ENCODE measurements around the gene ATG9B. TPM values are rescaled to one million over a fixed set of nuclear protein-coding genes. Genes with fewer than 3 reads are reported as not detected.

The ATG9B gene
- total RNA-seq, 2 donors from 2014 or later = 0.18 to 7.1 TPM

GRCh38 chr7:150968734-150969372 lies 55.4 kb downstream of the ATG9B start:
- Histone ChIP-seq H3K27me3 (replicated peaks; ENCODE audit: insufficient read depth) (no peaks in the 10 kb centered on the region), H3K4me3 (no peak overlapping the region), H3K4me1 (replicated peaks) (no peaks in the 10 kb centered on the region), H3K27ac (no peak overlapping the region), H3K36me3 (no peaks in the 10 kb centered on the region), H3K9me3 (no peaks in the 10 kb centered on the region)
- TF ChIP-seq CTCF (IDR thresholded peaks at IDR 0.05) (no peak), POLR2A (IDR thresholded peaks at IDR 0.05) (no peak), POLR2AphosphoS5 (IDR thresholded peaks at IDR 0.05) (no peak)
- intact Hi-C loops (cut with DNase I) = loop anchor here (10.0 kb wide), 1 partner anchor 116 kb away; the partner anchor contains the start of genes AGAP3, FASTK and TMUB1
- DNase-seq (ENCODE audit: low spot score) = no peak
- WGBS = 18% methylated on average over 16 of the region's 16 CpGs

- Histone ChIP-seq H3K36me3 (no peaks in the 10 kb centered on the region), H3K27ac (no peak overlapping the region), H3K27me3 (replicated peaks; ENCODE audit: insufficient read depth) (no peaks in the 10 kb centered on the region), H3K4me1 (replicated peaks) (no peaks in the 10 kb centered on the region), H3K9me3 (no peaks in the 10 kb centered on the region), H3K4me3 (no peak overlapping the region)
- no peak for TF ChIP-seq CTCF (IDR thresholded peaks at IDR 0.05)
- no peak for TF ChIP-seq POLR2AphosphoS5 (IDR thresholded peaks at IDR 0.05)
- TF ChIP-seq POLR2A (IDR thresholded peaks at IDR 0.05) = no peak
- intact Hi-C loops (cut with DNase I) = loop anchor here (10.0 kb wide), 1 partner anchor 117 kb away; the partner anchor contains the start of genes AGAP3, FASTK and TMUB1
- no peak for DNase-seq (ENCODE audit: low spot score)
- WGBS = 83% methylated on average over 15 of the region's 15 CpGs
These were observed 56.1 kb downstream of the ATG9B start for GRCh38 chr7:150968056-150968733.

GRCh38 chr7:150967349-150967748 lies 56.9 kb downstream of the ATG9B start:
- H3K27me3 ChIP-seq (replicated peaks; ENCODE audit: insufficient read depth) = no peaks in the 10 kb centered on the region
- no peaks in the 10 kb centered on the region for H3K9me3 ChIP-seq
- no peak overlapping the region for H3K27ac ChIP-seq
- H3K4me3 ChIP-seq = no peak overlapping the region
- WGBS = 37% methylated on average over 6 of the region's 6 CpGs
- no peak for DNase-seq (ENCODE audit: low spot score)
- H3K36me3 ChIP-seq = no peaks in the 10 kb centered on the region
- TF ChIP-seq POLR2A (IDR thresholded peaks at IDR 0.05) (no peak), POLR2AphosphoS5 (IDR thresholded peaks at IDR 0.05) (peak; percentile 34)
- intact Hi-C loops (cut with DNase I) = loop anchor here (10.0 kb wide), 1 partner anchor 117 kb away; the partner anchor contains the start of genes AGAP3, FASTK and TMUB1
- no peaks in the 10 kb centered on the region for H3K4me1 ChIP-seq (replicated peaks)

GRCh38 chr7:150966002-150966401 lies 58.3 kb downstream of the ATG9B start:
- no peak for TF ChIP-seq CTCF (IDR thresholded peaks at IDR 0.05)
- no peak for TF ChIP-seq POLR2AphosphoS5 (IDR thresholded peaks at IDR 0.05)
- no peak for TF ChIP-seq POLR2A (IDR thresholded peaks at IDR 0.05)
- no peaks in the 10 kb centered on the region for H3K36me3 ChIP-seq
- DNase-seq (ENCODE audit: low spot score) = no peak
- no peaks in the 10 kb centered on the region for H3K4me1 ChIP-seq (replicated peaks)
- no peak overlapping the region for H3K27ac ChIP-seq
- intact Hi-C loops (cut with DNase I) = loop anchor here (10.0 kb wide), 1 partner anchor 119 kb away; the partner anchor contains the start of genes AGAP3, FASTK and TMUB1
- 93% methylated on average over 1 of the region's 1 CpG for WGBS
- H3K4me3 ChIP-seq = no peak overlapping the region
- no peaks in the 10 kb centered on the region for H3K9me3 ChIP-seq
- no peaks in the 10 kb centered on the region for H3K27me3 ChIP-seq (replicated peaks; ENCODE audit: insufficient read depth)

- 81% methylated on average over 16 of the region's 16 CpGs for WGBS
- no peaks in the 10 kb centered on the region for H3K36me3 ChIP-seq
- TF ChIP-seq POLR2A (IDR thresholded peaks at IDR 0.05) = no peak
- no peak for TF ChIP-seq POLR2AphosphoS5 (IDR thresholded peaks at IDR 0.05)
- TF ChIP-seq CTCF (IDR thresholded peaks at IDR 0.05) = no peak
- DNase-seq (ENCODE audit: low spot score) = no peak
- no peaks in the 10 kb centered on the region for H3K4me1 ChIP-seq (replicated peaks)
- no peak overlapping the region for H3K4me3 ChIP-seq
- intact Hi-C loops (cut with DNase I) = loop anchor here (10.0 kb wide), 1 partner anchor 119 kb away; the partner anchor contains the start of genes AGAP3, FASTK and TMUB1
- H3K27me3 ChIP-seq (replicated peaks; ENCODE audit: insufficient read depth) = no peaks in the 10 kb centered on the region
- no peaks in the 10 kb centered on the region for H3K9me3 ChIP-seq
- H3K27ac ChIP-seq = peak overlapping the region in 1 of 2 donors; percentile 8
These were observed 58.9 kb downstream of the ATG9B start for GRCh38 chr7:150965273-150965830.
